Neutrophil (primary cell): ENCODE results near the gene FGFRL1.

ENCODE experiments used
- H3K27ac ChIP-seq: fragments of 200-600 bp; sonication (generic); 2 replicates; pipeline ENCODE4 v1.5.1; 2016; ENCODE audit warnings: mild to moderate bottlenecking, moderate library complexity
- H3K27me3 ChIP-seq: fragments of 200-600 bp; sonication (generic); 2 replicates; pipeline ENCODE4 v1.6.0; 2016; ENCODE audit warnings: mild to moderate bottlenecking
- H3K36me3 ChIP-seq: fragments of 200-600 bp; sonication (generic); 2 replicates; pipeline ENCODE4 v1.5.1; 2017
- H3K4me1 ChIP-seq, 2 experiments: fragments of 200-600 bp in 1 of 2; sonication (generic) in 1 of 2; 1 replicate in 1 of 2; 2 replicates in 1 of 2; pipeline versions ENCODE4 v1.5.1 to v1.6.1; 2013 to 2016; ENCODE audit warnings: low read depth in 1 of 2, low read length in 1 of 2, mild to moderate bottlenecking in 1 of 2, moderate library complexity in 1 of 2; ENCODE audit not compliant: control insufficient read depth in 1 of 2, insufficient read depth in 1 of 2
- H3K4me3 ChIP-seq, 2 experiments: fragments of 200-600 bp in 1 of 2; sonication (generic) in 1 of 2; 1 replicate in 1 of 2; 2 replicates in 1 of 2; pipeline ENCODE4 v1.5.1; 2013 to 2016; ENCODE audit warnings: low read depth in 1 of 2, low read length in 1 of 2, mild to moderate bottlenecking in 1 of 2, moderate library complexity in 1 of 2
- H3K9me3 ChIP-seq: fragments of 200-600 bp; sonication (generic); 2 replicates; pipeline ENCODE4 v1.5.1; 2016
- CTCF ChIP-seq: fragments of 200-600 bp; sonication (generic); IDR thresholded peaks from 2 replicates; pipeline ENCODE4 v1.5.1; 2016; ENCODE audit warnings: antibody characterized with exemption

The FGFRL1 gene, protein sequence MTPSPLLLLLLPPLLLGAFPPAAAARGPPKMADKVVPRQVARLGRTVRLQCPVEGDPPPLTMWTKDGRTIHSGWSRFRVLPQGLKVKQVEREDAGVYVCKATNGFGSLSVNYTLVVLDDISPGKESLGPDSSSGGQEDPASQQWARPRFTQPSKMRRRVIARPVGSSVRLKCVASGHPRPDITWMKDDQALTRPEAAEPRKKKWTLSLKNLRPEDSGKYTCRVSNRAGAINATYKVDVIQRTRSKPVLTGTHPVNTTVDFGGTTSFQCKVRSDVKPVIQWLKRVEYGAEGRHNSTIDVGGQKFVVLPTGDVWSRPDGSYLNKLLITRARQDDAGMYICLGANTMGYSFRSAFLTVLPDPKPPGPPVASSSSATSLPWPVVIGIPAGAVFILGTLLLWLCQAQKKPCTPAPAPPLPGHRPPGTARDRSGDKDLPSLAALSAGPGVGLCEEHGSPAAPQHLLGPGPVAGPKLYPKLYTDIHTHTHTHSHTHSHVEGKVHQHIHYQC

GRCh38 chr4:1011022-1011665 is at the start of gene FGFRL1:
TSS of gene FGFRL1 (plus strand) at chr4:1011626. CDS start at chr4:1012486, 860 bp downstream.
- Histone ChIP-seq H3K27me3 (peaks cover 88% of the 10 kb centered on the region), H3K9me3 (no peaks in the 10 kb centered on the region), H3K36me3 (no peaks in the 10 kb centered on the region), H3K4me1 (peaks cover 21 to 31% of the 10 kb centered on the region in 2 experiments), H3K27ac (peak within 1 kb of the TSS; percentile 41), H3K4me3 (peak within 1 kb of the TSS; percentile 68 to 70)
- TF ChIP-seq CTCF: no peak

DNA sequence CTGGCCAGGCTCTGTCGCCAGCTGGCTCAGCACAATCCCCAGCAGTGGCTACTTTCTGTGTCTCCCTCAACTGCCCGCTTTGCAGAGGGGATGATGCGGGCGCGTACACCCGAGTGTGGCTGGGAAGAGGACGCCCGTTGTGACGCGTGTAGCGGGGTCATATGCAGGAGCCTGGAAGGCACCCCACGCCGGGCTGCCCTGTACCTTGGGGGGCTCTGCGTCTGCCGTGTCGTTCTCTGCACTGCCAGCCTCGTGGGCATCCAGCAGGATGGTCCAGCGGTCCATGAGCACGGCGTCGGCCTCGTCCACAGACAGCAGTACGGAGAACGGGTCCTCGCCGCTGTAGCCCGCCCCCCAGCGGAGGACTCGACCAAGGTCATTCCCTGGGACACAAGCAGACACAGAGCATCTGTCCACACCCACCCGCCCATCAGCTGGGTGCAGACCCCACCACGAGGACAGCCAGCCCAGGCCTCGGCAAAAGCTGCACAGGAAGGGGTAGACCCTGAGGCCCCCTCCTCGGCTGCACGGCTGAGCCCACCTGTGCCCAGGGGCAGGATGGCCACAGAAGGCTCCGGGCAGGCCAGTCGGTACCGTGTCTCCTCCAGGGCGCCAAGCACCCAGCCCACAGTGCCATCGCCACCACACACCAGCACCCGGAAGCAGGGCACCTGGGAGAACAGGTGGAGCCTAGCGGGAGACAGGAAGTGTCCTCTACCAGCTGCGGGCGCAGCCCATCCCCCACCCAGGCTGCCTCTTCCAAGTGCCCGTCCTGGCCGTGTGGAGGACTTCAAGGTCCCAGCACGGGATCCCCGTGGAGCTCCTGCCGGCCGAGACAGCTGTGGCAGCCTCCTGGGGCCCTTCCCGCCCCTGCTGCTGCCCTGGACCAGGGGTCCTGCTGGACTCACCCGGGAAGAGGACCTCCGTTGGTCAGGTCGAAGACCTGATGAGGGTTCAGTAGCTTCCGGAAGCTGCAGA is 48.9 kb upstream of the FGFRL1 start:
- peaks cover 99% of the 10 kb centered on the region for H3K36me3 ChIP-seq
- peaks cover 13% of the 10 kb centered on the region for H3K27me3 ChIP-seq
- H3K4me3 ChIP-seq: no peak overlapping the region
- no peak overlapping the region for H3K27ac ChIP-seq
- no peaks in the 10 kb centered on the region for H3K9me3 ChIP-seq
- H3K4me1 ChIP-seq: no peaks in the 10 kb centered on the region
- TF ChIP-seq CTCF: no peak

DNA sequence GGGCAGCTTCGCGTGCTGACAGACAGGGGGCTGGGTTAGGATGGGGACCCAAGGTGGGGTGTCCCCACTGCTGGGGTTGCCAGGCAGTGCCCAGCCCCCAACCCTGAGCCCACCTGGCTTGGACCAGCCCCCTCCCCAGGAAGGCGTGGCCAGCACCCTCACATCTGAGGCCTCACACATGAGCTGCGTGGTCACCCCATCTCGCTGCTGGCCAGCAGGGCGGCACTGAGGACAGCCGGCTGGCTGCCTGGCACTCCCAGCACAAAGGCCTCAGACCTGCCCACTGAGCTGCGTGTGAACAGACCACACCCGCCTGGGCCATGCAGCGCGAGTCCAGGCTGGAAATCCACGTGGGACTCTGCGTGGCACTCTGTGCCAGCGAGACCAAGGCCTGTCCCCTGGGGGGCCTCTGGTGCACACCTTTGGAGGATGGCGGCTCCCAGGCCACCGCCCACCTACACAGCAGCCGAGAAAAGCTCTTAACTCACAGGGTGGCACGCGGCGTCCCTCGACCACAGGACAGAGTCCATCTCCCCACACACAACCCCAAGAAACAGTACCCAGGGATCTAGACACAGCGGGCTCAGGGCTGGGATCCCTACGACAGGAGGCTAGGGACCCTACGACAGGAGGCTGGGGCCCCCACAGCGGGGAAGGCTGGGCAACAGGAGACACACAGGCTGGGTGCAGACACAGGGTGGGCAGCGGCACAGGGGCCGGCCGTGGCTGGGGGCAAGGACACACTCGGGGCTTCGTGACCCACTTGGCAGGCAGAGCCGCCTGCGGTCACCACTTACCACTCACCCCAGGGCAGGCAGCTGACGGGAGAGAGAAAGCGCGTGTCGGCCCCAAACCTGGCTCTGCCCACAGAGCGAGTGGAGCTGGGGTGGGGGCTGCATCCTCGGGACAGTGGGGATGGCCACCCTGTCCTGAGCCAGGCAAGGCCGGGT is 47.9 kb upstream of the FGFRL1 start:
- H3K36me3 ChIP-seq: peaks cover 91% of the 10 kb centered on the region
- no peaks in the 10 kb centered on the region for H3K4me1 ChIP-seq
- peaks cover 23% of the 10 kb centered on the region for H3K27me3 ChIP-seq
- TF ChIP-seq CTCF: no peak
- H3K27ac ChIP-seq: no peak overlapping the region
- no peak overlapping the region for H3K4me3 ChIP-seq
- no peaks in the 10 kb centered on the region for H3K9me3 ChIP-seq

DNA sequence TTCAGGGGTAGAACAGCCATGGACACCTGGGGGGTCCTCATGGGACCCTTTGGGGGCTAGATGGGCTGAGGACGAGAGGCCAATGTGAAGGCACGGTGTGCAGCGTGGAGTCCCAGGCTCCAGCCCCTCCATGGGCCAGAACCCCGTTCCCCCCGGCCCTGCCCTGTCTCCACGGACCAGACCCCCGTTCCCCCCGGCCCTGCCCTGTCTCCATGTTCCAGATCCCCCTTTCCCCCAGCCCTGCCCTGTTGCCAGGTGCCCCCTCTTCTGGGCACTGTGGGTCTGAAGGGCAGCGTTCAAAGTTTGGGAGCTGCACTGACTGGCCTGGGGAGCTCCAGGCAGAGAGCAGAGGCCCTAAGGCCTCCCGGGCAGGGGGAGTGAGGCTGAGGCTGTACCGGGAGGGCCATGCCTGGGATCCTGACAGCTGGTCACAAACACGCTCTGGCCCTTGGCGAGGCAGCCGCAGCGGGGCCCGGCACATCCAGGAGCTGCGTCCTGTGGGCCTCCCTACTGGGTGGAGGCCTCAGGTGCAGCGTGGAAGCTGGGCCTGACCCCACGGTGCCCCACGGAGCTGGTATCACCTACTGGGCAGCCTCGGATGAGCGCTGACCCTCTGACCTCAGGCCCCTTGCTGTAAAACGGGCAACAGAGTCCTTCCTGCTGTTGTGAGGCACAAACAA is 46.9 kb upstream of the FGFRL1 start:
- Histone ChIP-seq H3K27ac (no peak overlapping the region), H3K27me3 (peaks cover 31% of the 10 kb centered on the region), H3K4me1 (no peaks in the 10 kb centered on the region), H3K9me3 (no peaks in the 10 kb centered on the region), H3K36me3 (peaks cover 82% of the 10 kb centered on the region), H3K4me3 (no peak overlapping the region)
- TF ChIP-seq CTCF: no peak
